Measurements from ENCODE around the gene RBL2.

RBL2 gene

DNA sequence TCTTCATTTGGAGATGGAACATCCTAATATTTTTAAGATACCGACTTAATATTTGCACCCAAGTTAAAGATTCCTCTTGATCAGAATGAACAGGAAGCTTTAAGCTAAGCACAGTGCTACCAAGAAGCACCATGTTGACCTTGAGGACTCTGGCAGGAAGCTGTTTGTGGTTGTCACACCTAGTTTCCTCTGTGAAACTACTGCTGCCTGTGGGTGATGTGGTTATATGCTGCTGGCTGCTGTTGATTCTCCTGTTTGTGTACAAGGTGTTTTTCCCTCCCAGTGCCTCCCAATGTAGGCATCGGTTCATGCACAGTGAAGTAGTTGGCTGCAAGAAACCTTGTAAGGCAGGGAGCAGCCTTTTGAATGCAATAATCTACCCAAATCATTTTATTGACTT lies 23.4 kb downstream of the RBL2 start:
- DNase-seq: no peak

DNA sequence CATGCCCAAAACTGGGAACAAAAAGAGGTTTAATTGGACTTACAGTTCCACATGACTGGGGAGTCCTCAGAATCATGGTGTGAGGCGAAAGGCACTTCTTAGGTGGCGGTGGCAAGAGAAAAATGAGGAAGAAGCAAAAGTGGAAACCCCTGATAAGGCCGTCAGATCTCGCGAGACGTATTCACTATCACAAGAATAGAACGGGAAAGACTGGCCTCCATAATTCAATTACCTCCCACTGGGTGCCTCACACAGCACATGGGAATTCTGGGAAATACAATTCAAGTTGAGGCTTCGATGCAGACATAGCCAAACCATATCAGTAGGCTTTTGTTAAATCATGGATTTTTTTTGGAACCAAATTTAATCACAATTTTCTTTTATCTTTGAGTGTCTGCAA lies 24.4 kb downstream of the RBL2 start:
- no peak for DNase-seq

DNA sequence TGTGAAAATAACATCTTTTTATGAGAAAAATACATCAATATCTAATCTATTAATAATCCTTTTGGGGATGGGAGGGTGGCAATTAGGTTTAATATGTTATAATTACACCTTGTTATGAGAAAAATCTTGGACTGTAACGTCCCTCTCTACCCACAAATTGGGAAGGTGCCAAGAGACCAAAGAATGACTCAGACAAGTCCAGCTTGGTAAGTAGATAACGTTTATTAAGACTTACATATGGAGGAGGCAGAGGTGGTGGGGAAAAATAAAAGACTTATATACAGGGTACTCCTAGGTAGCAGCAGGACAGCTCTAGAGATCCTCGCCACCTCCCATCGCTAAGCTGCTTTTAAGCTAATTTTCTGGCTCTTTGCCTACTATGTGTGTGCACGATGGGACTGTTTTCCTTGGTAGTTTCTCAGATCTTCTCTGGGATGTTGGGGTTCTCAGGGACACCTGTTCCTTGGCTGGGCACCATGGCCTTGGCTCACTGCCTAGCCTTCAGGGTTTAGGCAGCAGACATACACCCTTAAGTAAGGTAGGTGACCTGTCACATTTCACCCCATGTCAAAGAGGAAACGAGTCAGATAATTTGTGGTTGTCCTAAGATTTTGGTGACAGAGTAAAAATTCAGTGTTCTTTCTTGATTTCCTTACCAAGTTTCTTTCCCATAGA lies 31.5 kb downstream of the RBL2 start:
- DNase-seq: no peak

DNA sequence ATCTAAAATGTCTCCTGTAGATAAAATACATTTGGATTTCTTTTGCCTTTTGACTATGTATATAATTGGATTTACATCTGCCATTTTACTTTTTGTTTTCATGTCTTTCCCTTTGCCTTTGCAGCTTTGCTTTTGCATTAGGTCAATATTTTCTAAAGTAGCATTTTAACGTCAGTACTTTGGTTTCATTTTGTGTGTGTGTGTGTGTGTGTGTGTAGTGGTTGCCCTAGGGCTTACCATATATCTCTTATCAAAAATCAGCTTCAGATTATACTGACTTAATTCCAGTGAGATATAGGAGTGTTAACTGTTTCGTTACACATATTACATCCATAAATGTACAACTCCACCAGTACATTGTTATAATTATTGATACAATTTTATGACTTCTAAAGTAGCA lies 42.6 kb downstream of the RBL2 start:
- no peak for DNase-seq

DNA sequence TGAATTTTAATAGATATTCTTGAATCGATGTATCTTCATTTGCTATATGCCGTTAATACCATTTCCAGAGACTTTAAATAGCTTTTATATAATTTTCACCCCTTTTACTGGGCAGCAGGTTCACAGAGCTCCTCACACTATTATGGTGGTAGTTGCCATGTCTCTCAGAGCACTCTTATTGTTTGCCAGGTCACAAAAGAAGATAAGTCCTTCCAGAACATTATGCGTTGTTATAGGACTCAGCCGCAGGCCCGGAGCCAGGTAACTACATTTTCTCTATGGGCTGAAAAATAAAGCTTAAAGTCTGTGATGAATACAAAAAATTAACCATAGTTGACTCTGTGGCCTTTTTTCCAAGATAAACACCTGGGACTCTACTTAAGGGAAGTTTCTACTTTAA lies 44.7 kb downstream of the RBL2 start:
- DNase-seq: no peak

DNA sequence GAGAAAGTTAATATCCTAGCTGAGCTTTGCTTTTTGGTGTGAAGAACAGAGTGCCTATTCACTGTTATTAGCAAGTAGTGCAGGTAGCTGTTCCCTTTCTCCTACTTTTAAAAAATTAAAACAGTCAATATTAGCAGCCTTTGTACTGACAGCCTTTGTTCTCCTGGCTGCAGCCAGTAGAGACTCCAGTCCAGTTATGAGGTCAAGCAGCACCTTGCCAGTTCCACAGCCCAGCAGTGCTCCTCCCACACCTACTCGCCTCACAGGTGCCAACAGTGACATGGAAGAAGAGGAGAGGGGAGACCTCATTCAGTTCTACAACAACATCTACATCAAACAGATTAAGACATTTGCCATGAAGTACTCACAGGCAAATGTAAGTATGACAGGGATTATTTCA lies 46.1 kb downstream of the RBL2 start:
- DNase-seq: no peak

DNA sequence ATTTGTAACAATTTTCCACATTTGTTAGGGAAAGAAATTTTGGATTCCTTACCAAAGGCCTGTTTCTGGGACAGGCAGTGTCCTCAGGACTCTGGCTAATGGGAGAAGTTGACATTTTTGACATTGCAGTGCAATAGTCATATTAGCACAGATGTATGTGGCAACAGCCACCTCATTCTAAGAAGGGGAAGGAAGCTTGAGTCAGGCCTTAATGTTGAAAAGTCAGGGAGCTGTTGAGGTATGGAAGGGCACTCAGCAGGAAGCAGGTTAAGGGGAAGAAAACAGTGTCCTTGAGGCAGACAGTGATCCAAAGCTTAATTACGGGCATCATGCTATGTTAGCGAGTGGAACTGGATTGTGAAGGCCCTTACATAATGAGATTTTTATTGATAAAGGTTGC lies 47.9 kb downstream of the RBL2 start:
- DNase-seq: no peak

DNA sequence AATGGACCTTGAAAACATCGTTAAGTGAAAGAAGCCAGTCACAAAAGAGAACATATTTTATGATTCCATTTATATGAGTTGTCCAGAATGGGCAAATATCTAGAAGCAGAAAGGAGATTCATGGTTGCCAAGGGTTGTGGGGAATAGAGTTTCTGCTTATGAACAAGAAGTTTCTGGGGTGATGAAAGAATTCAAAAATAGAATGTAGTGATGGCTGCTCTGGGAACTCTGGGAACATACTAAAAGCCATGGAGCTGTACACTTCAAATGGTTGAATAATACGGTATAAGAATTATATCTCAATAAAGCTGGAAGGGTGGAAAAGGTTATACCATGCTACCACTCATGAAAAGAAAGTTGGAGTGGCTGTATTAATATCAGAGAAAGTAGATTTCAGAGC lies 50.3 kb downstream of the RBL2 start:
- no peak for DNase-seq

DNA sequence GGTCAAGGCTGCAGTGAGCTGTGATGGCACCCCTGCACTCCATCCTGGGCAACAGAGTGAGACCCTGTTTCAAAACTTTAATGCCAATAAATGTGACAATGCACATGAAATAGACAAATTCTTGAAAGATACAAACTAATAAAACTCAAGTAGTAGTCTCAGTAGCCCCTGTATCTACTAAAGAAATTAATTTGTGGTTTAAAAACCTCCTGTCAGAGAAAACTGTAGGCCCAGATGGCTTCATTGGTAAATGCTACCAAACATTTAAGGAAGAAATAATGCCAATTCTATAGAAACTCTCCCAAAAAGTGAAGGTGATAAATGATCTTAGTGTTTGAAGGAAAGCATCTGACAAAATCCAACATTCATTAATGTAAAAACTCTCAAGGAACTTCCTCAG lies 52.0 kb downstream of the RBL2 start:
- DNase-seq: no peak

DNA sequence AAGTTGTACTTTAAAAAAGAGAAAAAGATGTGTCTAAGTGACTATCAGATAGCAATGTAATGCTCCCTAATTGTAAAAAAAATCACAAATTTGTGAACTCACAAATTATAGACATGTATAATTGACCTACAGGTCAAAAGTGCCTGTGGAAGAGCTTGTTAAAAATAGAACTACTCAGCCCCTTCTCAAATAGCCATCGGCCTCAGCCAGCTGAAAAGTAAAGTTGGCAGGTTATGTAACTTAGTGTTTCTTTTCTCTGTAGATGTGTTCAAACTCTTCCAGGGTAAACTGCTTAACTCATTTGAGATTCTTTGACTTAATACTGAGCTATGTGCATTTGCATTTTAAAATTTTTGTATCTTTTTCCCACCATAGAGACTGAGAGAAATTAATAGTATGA lies 55.5 kb downstream of the RBL2 start:
- no peak for DNase-seq

DNA sequence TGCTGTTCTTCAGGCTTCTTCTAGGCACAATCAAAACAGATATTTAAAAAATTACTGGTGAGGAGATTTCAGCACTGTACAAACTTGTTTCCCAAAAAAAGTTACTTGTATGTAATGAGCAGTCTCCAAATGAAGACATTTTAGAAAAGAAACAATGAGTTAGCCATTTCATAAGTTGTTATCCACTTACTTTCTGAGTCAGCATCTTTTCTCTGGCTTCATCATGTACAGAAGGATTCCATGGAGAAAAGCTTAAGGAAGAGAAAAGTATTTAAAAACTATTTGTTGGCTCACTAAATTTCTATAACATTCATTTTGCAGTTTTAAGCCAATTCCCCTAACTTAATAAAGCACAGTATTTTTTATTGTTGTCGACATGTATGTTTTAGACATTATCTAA lies 58.2 kb downstream of the RBL2 start:
- DNase-seq: no peak

DNA sequence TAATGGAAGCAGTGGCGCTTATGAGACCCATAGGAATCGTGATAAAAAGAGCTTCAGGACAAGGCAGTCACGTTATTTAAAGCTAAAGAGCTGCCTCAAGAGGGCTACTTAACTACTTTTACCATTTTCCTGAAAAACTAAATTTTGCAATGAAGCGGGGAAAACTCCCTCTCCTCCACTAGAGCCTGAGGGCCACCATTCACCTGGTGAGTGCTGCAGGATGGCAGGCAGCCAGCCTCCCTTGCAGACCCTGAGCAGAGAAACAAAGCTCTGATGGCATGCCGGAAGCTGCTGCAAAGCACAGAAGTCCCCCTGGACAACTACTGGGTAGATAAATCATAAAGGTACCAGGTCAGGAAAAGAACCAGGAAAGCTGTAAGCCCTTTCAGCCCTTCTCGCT lies 60.4 kb downstream of the RBL2 start:
- DNase-seq: no peak

DNA sequence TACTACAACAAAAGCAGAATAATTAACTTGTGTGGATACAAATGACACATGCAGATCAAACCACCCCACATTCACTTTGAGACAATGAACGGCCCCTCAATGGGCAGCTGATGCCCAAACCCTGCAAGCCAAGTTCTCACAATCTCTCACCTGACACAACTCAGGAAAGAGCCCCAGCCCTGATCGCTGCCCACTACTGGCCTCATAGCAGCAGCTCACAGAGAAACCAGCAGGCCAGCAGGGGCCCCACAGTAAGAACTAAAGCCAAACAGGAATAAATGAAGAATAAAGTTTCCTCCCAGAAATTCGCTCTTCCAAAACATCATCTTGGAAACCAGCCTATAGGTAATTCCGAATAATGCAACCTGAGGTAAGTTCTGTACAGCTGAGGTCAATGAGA lies 61.1 kb downstream of the RBL2 start:
- no peak for DNase-seq

DNA sequence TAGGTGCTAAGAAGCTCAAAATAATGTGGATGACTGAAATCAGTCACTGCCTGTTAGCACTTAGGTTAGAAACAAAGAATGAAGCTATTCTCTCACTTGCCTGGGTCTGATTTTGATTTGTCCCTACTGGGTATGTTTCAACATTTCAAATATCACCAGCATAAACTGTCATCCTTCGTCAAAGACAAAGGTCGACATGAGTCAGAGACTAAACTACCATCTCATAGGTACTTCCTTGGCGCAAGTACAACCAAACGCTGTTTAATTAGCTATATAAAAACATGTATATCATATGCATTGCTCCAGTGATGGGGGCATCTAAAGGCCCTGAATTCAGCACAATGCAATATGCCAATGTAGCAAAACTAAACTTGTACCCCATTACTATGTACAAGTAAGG lies 64.7 kb downstream of the RBL2 start:
- DNase-seq: no peak

DNA sequence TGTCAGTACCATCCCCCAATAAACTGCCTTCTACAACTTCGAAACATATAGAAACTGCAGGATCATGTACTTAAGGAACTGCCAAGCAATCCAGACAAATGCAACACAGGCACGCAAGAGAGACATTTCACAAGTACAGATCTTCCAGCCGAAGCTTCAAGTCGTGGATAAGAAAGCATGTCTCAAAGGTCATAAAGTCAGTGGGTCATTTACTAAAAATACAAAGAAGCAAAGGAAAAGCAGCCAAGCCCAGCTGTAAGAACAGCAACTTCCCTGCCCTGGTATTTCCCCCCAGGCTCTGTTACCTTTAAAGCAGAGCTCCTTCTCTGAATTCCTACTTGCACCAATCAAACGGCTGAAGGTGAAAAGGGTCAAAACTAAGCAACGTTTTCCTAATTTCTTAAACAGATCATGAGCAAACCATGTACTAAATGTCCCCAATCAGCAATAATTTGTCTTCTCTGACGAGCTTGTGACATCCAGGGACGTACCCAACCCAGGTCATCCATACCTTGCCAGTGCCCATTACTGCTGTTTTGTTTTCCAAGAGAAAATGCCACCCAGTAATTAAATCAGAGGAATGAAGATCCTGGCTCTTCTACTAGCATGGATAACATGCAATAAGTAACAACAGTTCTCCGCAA lies 67.1 kb downstream of the RBL2 start:
- no peak for DNase-seq

DNA sequence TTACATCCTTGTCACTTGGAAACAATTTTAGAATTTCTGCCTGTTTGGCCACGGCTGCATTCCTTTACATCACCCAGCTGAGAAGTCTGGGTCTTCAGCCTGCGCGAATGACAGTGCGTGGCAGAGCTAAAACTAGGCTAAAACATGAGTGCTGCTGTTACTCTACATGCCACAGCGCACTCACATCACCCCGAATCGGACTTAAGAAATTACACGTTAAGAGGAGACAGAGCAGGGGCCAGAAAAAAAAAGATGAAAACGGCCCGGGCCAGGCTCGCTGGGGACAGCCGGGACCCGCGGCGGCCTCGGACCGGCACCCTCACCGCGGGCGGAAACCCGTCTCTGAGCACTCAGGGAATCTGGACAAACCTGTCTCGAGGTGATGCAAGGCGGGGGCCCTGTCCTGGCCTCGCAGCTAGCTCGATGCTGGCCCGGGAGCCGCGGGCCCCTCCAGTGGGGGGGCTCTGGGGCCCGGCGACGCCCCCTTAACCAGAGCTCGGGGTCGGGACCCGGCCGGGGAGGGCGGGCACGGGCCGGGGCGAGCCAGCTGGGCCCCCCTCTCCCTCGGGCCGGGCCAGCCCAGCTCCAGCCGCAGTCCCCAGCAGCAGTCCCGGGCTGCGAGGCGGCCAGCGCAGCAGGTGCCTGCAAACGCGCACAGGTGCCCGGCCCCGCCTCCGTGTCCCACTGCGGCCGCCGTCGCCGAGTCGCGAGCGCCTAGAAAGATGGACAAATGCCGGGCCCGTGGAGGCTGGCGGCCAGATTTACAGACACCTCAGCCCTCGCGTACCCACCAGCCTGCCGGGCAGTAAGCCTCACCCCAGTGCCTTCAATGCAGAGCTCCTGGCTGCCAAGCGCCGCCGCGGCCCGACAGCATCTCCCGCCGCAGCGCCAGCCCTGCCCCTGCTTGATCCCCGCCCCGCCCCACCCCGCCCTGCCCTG lies 68.3 kb downstream of the RBL2 start, which contains the start of gene AKTIP:
Gene AKTIP, minus strand, starts transcription at position 879 of the 939 bp plus-strand sequence. CDS start 2,950 bp downstream, outside the sequence.
- DNase-seq: peak; percentile 34

DNA sequence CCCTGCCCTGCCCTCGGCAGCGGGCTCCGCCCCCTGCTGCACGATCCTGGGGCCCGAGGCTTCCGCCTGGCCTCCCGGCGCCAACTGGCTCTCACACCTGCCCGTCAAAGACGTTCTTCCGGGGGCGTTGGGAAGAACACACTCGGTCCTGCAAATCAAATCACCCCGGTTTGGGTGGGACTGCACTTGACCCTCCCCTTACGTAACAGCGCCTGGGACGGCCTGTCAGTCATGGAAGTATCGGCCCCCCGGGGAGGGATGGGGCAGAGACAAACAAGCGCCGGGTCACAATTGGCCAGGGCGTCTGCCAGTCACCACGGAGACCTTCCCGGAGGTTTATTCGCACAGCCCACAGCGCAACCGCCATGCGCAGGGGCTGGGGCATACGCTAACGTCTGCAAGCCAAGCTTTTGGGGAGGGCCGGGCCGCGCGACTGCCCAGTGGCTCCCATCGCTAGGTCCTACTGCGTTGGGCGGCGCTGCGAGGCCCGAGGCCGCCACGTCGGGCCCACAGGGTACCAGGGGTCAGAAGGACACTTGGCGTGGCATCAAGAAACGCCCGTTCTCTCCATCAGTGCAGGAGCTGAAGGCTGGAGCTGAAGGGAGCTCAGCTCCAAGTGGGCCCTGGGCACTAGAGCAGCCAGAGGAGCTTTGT lies 69.1 kb downstream of the RBL2 start:
- peak; percentile 100 for DNase-seq

DNA sequence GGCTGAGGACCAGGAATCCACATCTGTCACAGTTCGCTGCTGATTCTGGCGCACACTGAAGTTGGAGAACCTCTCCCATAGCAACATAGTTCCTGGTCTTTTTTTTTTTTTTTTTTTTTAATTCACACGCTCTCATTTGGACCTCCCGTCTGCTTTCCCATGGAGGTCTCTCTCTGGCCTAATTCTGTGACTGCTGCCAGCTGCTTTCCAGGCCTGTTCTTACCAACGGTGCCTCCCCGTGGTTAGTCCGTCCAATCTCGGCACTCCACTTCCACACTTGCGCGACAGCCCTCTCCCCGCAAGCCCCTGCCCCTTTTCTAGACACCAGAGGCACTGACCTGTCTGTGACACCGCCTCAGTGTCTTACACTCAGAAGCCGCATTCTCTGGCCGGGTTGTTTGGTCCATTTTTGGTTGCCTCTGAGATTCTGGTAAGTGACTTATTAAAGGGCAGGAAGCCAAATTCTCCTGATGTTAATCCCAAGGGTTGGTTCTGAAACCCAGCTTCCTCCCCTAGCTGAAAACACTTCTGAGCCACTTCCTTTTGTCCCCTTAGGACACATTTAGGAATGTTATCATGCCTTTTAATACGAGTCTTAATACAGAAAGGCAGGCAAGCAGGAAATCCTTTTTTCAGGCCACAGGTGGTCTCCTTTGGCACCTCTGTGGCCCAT lies 69.9 kb downstream of the RBL2 start:
- peak; percentile 78 for DNase-seq

DNA sequence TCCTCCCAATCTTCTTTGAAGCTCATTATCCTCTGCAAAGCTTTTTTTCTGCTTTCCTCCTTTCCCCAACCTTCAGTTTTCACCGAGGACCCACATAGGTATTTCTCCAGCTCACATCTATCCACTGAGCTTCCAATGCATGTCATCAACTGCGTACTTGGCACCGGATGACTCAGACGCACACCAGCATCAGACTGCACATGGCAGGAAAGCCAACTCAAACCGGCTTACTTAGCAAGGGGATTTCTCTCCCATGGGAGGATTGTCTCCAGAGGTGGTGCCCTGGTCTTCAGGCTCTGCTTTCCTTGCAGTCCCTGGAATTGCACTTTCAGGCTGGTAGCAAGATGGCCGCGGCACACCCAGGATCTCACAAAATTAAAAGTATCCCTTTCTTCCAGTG lies 70.4 kb downstream of the RBL2 start:
- DNase-seq: no peak

DNA sequence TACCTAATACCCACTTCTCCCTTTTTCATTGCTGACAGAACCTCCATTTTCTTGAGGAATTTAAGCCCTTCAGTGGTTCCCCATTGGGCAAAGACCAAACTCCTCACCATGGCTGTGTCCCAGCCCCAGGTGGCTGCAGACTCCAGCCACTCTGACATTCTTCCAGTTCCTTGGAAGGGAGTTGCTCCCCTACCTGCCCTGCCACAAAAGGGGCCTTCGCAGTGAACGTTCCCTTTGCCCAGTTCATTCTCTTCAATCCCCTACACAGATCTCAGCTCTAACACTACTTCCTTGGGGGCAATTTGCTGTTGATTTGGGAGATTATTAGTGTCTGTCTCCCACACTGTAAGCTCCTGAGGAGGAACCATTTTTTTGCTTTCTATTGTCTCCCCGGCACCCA lies 72.0 kb downstream of the RBL2 start:
- no peak for DNase-seq

DNA sequence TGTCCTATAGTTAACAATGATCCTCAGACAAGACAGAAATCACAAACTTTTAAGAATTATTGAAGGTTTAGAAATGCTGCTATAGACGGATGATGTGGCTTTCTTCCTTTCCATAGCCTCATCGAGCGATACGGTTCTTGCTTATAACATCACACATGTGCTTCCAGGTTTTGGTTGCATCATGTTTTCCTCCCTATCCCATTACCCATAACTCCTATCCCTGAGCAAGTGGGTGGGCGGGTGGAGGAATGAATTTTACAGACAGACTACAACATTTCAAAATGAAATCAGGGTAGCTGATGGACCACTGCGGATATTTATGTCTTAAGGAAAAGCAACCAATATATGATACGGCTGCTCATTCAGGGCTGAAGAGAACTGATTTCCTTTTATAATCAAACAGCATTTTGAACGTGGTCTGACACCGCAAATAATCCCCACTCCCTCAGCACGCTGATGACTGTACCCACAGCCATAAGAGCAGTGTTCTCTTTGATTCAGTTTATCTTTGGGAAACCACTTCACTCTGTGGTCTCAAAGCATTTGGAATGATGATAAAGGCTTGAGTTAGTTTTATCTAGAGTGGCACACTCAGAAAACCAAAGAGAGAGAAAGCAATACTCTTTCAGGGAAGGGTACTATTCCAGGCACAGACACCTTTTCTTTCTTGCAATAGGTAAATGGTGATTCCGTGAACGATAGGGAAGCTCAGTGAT lies 73.4 kb downstream of the RBL2 start:
- DNase-seq: no peak
